Measurements from ENCODE around the gene LRRTM4. TPM values are rescaled to one million over a fixed set of nuclear protein-coding genes. Genes with fewer than 3 reads are reported as not detected.
"Not testable (repeated sequence)": the region's sequence is repeated elsewhere in the genome, so short reads cannot be mapped to it uniquely, and the experiment has no call there.

LRRTM4 gene
- total RNA-seq, 1 donor from 2014 or later = not detected

- ATAC-seq (no peak), DNase-seq (ENCODE audit: low spot score) (no peak)
Observed at GRCh38 chr2:76793647-76794334, 728.4 kb downstream of the LRRTM4 start.

GRCh38 chr2:76781313-76781712 lies 740.9 kb downstream of the LRRTM4 start:
- DNase-seq (ENCODE audit: low spot score) = not testable (repeated sequence)

GRCh38 chr2:76763276-76763675 lies 758.9 kb downstream of the LRRTM4 start:
- no peak for DNase-seq (ENCODE audit: low spot score)
- no peak for ATAC-seq

More at GRCh38 chr2:76781313-76781712, 740.9 kb downstream of the LRRTM4 start:
- not testable (repeated sequence) for ATAC-seq

GRCh38 chr2:76760367-76760704 lies 761.8 kb downstream of the LRRTM4 start:
- ATAC-seq (no peak), DNase-seq (ENCODE audit: low spot score) (no peak)

- ATAC-seq (no peak), DNase-seq (ENCODE audit: low spot score) (no peak)
Observed at GRCh38 chr2:76759634-76760366, 762.4 kb downstream of the LRRTM4 start.

- DNase-seq (ENCODE audit: low spot score) (no peak), ATAC-seq (no peak)
Observed at GRCh38 chr2:76752506-76752905, 769.7 kb downstream of the LRRTM4 start.

- DNase-seq (ENCODE audit: low spot score) (no peak), ATAC-seq (no peak)
Observed at GRCh38 chr2:76749858-76750257, 772.3 kb downstream of the LRRTM4 start.

- DNase-seq (ENCODE audit: low spot score) (no peak), ATAC-seq (no peak)
Observed at GRCh38 chr2:76748581-76749296, 773.4 kb downstream of the LRRTM4 start.

GRCh38 chr2:76745605-76746004 lies 776.6 kb downstream of the LRRTM4 start:
- no peak for ATAC-seq
- no peak for DNase-seq (ENCODE audit: low spot score)

GRCh38 chr2:76737607-76738006 lies 784.6 kb downstream of the LRRTM4 start:
- no peak for DNase-seq (ENCODE audit: low spot score)
- ATAC-seq = no peak

GRCh38 chr2:76733736-76734135 lies 788.4 kb downstream of the LRRTM4 start:
- ATAC-seq = no peak

GRCh38 chr2:76731157-76731556 lies 791.0 kb downstream of the LRRTM4 start:
- DNase-seq (ENCODE audit: low spot score) (no peak), ATAC-seq (no peak)

More at GRCh38 chr2:76733736-76734135, 788.4 kb downstream of the LRRTM4 start:
- DNase-seq (ENCODE audit: low spot score) = no peak

- ATAC-seq (no peak), DNase-seq (ENCODE audit: low spot score) (no peak)
Observed at GRCh38 chr2:76730021-76730420, 792.2 kb downstream of the LRRTM4 start.

GRCh38 chr2:76721226-76721625 lies 801.0 kb downstream of the LRRTM4 start:
- DNase-seq (ENCODE audit: low spot score) (no peak), ATAC-seq (no peak)

- DNase-seq (ENCODE audit: low spot score) (no peak), ATAC-seq (no peak)
Observed at GRCh38 chr2:76713312-76713711, 808.9 kb downstream of the LRRTM4 start.

- ATAC-seq (no peak), DNase-seq (ENCODE audit: low spot score) (no peak)
Observed at GRCh38 chr2:76711490-76711889, 810.7 kb downstream of the LRRTM4 start.

- ATAC-seq (no peak), DNase-seq (ENCODE audit: low spot score) (no peak)
Observed at GRCh38 chr2:76700894-76701293, 821.3 kb downstream of the LRRTM4 start.

GRCh38 chr2:76697998-76698713 lies 824.0 kb downstream of the LRRTM4 start:
- ATAC-seq; DNase-seq (ENCODE audit: low spot score): not testable (repeated sequence)

Measured in left lobe of liver (tissue), 2 donors.